Measurements from ENCODE around the gene MON1A. TPM values are rescaled to one million over a fixed set of nuclear protein-coding genes. Genes with fewer than 3 reads are reported as not detected.

The MON1A gene
- total RNA-seq, 1 donor = 12.1 TPM

DNA sequence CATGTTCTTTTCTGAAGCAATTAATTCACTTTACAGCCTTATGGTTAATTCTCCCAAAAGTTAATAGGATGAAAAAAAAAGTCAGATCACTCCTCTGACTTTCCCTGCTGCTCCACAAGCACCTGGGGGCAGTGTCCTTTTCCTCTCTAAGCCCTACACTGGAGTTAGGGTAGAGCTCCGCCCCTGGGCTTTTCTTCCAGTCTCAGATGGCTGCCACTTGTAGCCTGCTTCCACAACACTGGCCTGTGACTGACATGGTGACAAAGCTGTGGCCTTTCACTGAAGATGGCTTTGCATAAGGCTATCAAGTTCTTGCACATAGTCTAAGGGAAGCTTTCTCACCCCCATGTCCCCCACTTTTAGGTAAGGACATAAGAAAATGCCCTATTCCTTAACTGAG is 1.3 kb upstream of the MON1A start:
- TF ChIP-seq, protein P1, sequence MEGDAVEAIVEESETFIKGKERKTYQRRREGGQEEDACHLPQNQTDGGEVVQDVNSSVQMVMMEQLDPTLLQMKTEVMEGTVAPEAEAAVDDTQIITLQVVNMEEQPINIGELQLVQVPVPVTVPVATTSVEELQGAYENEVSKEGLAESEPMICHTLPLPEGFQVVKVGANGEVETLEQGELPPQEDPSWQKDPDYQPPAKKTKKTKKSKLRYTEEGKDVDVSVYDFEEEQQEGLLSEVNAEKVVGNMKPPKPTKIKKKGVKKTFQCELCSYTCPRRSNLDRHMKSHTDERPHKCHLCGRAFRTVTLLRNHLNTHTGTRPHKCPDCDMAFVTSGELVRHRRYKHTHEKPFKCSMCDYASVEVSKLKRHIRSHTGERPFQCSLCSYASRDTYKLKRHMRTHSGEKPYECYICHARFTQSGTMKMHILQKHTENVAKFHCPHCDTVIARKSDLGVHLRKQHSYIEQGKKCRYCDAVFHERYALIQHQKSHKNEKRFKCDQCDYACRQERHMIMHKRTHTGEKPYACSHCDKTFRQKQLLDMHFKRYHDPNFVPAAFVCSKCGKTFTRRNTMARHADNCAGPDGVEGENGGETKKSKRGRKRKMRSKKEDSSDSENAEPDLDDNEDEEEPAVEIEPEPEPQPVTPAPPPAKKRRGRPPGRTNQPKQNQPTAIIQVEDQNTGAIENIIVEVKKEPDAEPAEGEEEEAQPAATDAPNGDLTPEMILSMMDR (IDR thresholded peaks at IDR 0.05; ENCODE audit: insufficient read depth, low read depth, low read length) = no peak
- H3K4me3 ChIP-seq (ENCODE audit: low read depth, low read length) = no peak overlapping the region
- no peak for DNase-seq (ENCODE audit: low read depth)

DNA sequence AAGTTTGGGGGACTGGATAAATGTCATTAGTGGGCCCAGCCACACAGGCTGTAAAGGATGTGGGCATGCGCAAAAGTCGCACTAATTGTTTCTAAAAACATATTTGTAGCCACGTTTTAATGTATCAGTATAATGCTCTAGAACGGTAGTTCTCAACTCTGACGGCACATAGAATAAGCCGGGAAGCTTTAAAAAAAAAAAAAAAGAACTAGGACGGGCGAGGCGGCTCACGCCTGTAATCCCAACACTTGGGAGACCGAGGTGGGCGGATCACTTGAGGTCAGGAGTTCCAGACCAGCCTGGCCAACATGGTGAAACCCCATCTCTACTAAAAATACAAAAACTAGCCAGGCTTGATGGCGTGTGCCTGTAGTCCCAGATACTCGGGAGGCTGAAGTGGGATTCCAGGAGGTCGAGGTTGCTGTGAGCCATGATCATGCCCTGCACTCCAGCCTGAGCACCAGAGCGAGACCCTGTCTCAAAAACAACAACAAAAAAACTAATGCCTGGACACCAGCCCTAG is 618 bp upstream of the MON1A start:
- TF ChIP-seq, protein P1 (IDR thresholded peaks at IDR 0.05; ENCODE audit: insufficient read depth, low read depth, low read length) = no peak
- DNase-seq (ENCODE audit: low read depth) = no peak

DNA sequence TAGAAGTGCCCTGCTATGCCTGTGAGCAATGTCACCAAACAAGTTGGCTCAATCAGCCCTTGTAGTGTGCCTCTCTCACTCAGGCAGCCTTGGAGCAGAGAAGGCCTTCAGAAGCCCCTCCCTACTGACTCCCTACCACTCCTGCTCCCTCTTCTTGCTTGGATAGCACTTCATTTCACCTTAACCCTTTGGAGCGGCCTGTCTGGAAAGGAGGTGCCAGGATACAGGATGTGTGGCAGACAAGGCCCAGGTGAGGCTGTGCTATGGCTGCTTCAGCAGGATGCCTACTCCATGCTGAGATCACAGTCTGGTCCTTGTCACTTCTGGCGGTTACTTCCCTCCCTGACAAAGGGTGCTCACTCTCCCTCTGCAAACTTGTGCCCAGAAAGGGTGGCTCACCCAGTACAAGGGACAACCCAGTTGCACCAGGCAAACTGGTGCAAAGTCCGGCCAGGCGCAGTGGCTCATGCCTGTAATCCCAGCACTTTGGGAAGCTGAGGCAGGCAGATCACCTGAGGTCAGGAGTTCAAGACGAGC is 1.1 kb downstream of the MON1A start:
- no peak for DNase-seq (ENCODE audit: low read depth)
- H3K4me3 ChIP-seq (ENCODE audit: low read depth, low read length) = no peak overlapping the region
- TF ChIP-seq, protein P1 (IDR thresholded peaks at IDR 0.05; ENCODE audit: insufficient read depth, low read depth, low read length) = no peak

More for the DNA sequence above, 618 bp upstream of the MON1A start:
- peak overlapping the region; percentile 92 for H3K4me3 ChIP-seq (ENCODE audit: low read depth, low read length)

DNA sequence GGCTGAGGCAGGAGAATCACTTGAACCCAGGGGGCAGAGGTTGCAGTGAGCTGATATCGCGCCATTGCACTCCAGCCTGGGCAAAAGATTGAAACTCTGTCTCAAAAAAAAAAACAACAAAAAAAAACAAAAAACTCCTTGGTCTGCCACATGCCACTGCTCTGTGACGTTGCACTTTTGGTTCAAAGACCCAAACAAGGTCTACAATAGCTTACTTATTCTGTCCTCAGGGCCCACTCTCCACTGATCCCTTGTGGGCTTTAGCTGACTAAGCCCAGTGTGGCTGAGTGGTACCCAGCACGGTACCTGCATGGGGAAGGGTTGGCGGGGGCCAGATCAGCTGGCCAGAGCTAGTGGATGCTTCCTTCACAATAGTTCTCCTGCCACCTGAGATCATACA is 1.8 kb downstream of the MON1A start:
- TF ChIP-seq, protein P1 (IDR thresholded peaks at IDR 0.05; ENCODE audit: insufficient read depth, low read depth, low read length) = no peak
- DNase-seq (ENCODE audit: low read depth) = no peak

DNA sequence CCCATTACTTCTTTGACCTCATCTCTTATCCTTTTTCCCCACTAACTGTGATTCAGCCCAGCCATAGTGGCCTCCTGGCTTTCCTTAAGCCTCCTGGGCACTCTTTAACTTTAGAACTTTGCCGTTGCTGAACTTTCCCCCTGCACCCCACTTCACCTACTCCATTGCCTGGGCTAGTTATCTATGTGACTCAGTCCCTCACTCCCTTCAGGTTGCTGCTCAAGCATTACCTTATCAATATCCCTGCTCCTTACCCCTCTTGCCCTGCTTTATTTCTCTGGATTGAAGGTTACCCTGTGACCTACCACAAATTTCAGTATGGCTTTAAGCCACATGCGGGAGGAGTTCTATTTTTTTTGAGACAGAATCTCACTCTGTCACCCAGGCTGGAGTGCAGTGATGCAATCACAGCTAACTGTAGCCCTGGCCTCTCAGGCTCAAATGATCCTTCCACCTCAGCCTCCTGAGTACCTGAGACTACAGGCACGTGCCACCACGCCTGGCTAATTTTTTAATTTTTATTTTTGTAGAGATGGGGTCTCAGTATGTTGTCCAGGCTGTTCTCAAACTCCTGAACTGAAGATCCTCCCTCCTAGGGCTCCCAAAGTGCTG is 3.4 kb downstream of the MON1A start:
- TF ChIP-seq, protein P1 (IDR thresholded peaks at IDR 0.05; ENCODE audit: insufficient read depth, low read depth, low read length) = no peak
- DNase-seq (ENCODE audit: low read depth) = no peak

More for the DNA sequence above, 1.8 kb downstream of the MON1A start:
- no peak overlapping the region for H3K4me3 ChIP-seq (ENCODE audit: low read depth, low read length)

DNA sequence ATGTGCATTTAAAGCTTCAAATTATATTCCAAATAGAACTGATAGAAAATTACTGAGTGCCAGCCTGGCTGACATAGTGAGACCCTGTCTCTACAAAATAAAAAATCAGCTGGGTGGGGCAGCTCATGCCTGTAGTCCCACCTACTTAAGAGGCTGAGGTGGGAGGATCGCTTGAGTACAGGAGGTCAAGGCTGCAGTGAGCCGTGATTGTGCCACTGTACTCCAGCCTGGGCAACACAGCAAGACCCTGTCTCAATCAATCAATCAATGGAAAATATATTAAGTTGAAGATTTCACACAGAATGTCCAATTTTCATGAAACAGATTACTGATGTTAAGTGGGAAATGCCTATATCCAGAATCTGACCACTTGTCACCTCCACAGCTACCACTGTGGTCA is 4.1 kb downstream of the MON1A start:
- DNase-seq (ENCODE audit: low read depth) = no peak
- no peak overlapping the region for H3K4me3 ChIP-seq (ENCODE audit: low read depth, low read length)
- TF ChIP-seq, protein P1 (IDR thresholded peaks at IDR 0.05; ENCODE audit: insufficient read depth, low read depth, low read length) = no peak

More for the DNA sequence above, 3.4 kb downstream of the MON1A start:
- no peak overlapping the region for H3K4me3 ChIP-seq (ENCODE audit: low read depth, low read length)
